Measurements from ENCODE around the gene AGAP2. TPM values are rescaled to one million over a fixed set of nuclear protein-coding genes. Genes with fewer than 3 reads are reported as not detected.

AGAP2 gene
- total and polyA plus RNA-seq, 2 of the 8 experiments (the other 6 are each of a cell fraction or from before 2014, with no cell fraction given), result 1.5 TPM

- Histone ChIP-seq H3K79me1 (ENCODE audit: low read depth, low read length) (peaks cover 6% of the 10 kb centered on the region), H3K4me3 (ENCODE audit: extremely low read depth in 1 of 4, insufficient read depth in 2 of 4, low read depth in 3 of 4, low read length in 4 of 4) (peak within 1 kb of the TSS; percentile 66 to 85 (median 74)), H3K18ac (ENCODE audit: extremely low read depth, low read length) (peak within 1 kb of the TSS; percentile 100), H3K79me2 (ENCODE audit: control insufficient read depth in 1 of 2, insufficient read depth in 2 of 2, low read length in 2 of 2) (no peaks in the 10 kb centered on the region), H2AFZ (ENCODE audit: low read length) (peak within 1 kb of the TSS; percentile 31; the same call in 1 of the 2 replicates), H3K4ac (replicated peaks; ENCODE audit: insufficient read length, low read depth, low read length) (peak within 1 kb of the TSS; percentile 89), H3K23me2 (ENCODE audit: low read depth, low read length) (peaks cover 4% of the 10 kb centered on the region), H2BK12ac (ENCODE audit: low read depth, low read length) (peak within 1 kb of the TSS; percentile 92), H2BK15ac (ENCODE audit: low read length) (peak within 1 kb of the TSS; percentile 53; the same call in 1 of the 2 replicates), H2BK5ac (ENCODE audit: low read depth, low read length) (peak within 1 kb of the TSS; percentile 76), H3K23ac (ENCODE audit: insufficient read length) (no peak within 1 kb of the TSS), H4K91ac (replicated peaks; ENCODE audit: insufficient read length, low read length) (peak within 1 kb of the TSS; percentile 84), H2BK20ac (ENCODE audit: low read length) (no peak within 1 kb of the TSS), H3K27me3 (replicated peaks in 1 of 4; ENCODE audit: control insufficient read depth in 3 of 4, extremely low read depth in 1 of 4, insufficient read depth in 3 of 4, low read length in 3 of 4) (peaks cover 6 to 21% (median 17%) of the 10 kb centered on the region in 4 experiments), H3K4me2 (ENCODE audit: insufficient read depth in 1 of 2, low read depth in 2 of 2, low read length in 2 of 2) (peak within 1 kb of the TSS; percentile 91 to 97), H3K4me1 (replicated peaks in 1 of 4; ENCODE audit: control insufficient read depth in 3 of 4, insufficient read depth in 4 of 4, low read length in 3 of 4) (peaks cover 0 to 5% (median 4%) of the 10 kb centered on the region in 4 experiments; a peak in 5 of 7 replicates), H4K8ac (ENCODE audit: extremely low read depth, insufficient read depth, low read length) (peak within 1 kb of the TSS; percentile 94; the same call in 1 of the 2 replicates), H4K20me1 (replicated peaks in 1 of 2; ENCODE audit: control insufficient read depth in 1 of 2, insufficient read depth in 2 of 2, low read length in 2 of 2) (peaks cover 0 to 2% of the 10 kb centered on the region in 2 experiments), H4K5ac (ENCODE audit: insufficient read length, low read depth, low read length) (peak within 1 kb of the TSS; percentile 96), H2AK5ac (ENCODE audit: low read depth, low read length) (peak within 1 kb of the TSS; percentile 27; the same call in 1 of the 2 replicates), H3K9me3 (ENCODE audit: insufficient read depth in 2 of 2, low read depth in 1 of 2, low read length in 1 of 2) (no peaks in the 10 kb centered on the region), H3K9ac (replicated peaks in 1 of 4; ENCODE audit: extremely low read depth in 1 of 4, low read depth in 3 of 4, low read length in 3 of 4) (peak within 1 kb of the TSS; percentile 45 to 88 (median 84)), H3K36me3 (ENCODE audit: control insufficient read depth in 2 of 4, insufficient read depth in 4 of 4, low read length in 3 of 4) (peaks cover 18 to 39% (median 29%) of the 10 kb centered on the region in 4 experiments), H2BK120ac (replicated peaks; ENCODE audit: low read depth, low read length) (peak within 1 kb of the TSS; percentile 39), H3K14ac (ENCODE audit: insufficient read length) (no peak within 1 kb of the TSS), H3K56ac (replicated peaks; ENCODE audit: insufficient read length, low read depth, low read length) (no peak within 1 kb of the TSS), H3K27ac (ENCODE audit: low read depth, low read length) (peak within 1 kb of the TSS; percentile 89)
- ChIA-PET POLR2A (ENCODE audit: partially characterized antibody) (interaction anchor here (0.7 to 4.4 kb wide), 30 partner anchors 8 to 515 kb away, joined by 3 to 35 read pairs (median 4); partner anchors contain the start of genes ARHGEF25, CYP27B1, DCTN2 and EEF1AKMT3), CTCF (ENCODE audit: partially characterized antibody) (interaction anchor here (1.0 to 2.0 kb wide), 9 partner anchors 8 to 161 kb away, joined by 3 to 7 read pairs (median 5); partner anchors contain the start of gene TSFM)
- FAIRE-seq (peak; percentile 68), DNase-seq (ENCODE audit: low read depth in 1 of 2, low spot score in 2 of 2) (peak; percentile 91)
- 3% methylated on average over 29 of the region's 29 CpGs; no CpG with 5 or more reads in 1 of the 2 experiments for WGBS, 2 experiments (ENCODE audit: extremely low coverage in 1 of 2, insufficient coverage in 1 of 2, insufficient read length in 1 of 2, insufficient replicate concordance in 2 of 2, low coverage in 1 of 2, low lambda C conversion rate in 2 of 2, missing lambda C conversion rate in 1 of 2)
- TF ChIP-seq TBP (IDR thresholded peaks at IDR 0.05; ENCODE audit: low read depth, low read length) (peak; percentile 64), CTBP2 (IDR thresholded peaks at IDR 0.05; ENCODE audit: borderline replicate concordance, insufficient read depth, insufficient read length, low read length) (peak; percentile 77), POLR2A (IDR thresholded peaks at IDR 0.05; ENCODE audit: control extremely low read depth in 1 of 2, low read depth in 2 of 2, low read length in 2 of 2) (peak; percentile 85 to 95), KDM4A (IDR thresholded peaks at IDR 0.05; ENCODE audit: low read depth, low read length, severe bottlenecking) (peak; percentile 62), TEAD4 (IDR thresholded peaks at IDR 0.05; ENCODE audit: low read depth, low read length) (peak; percentile 30; the same call in 1 of the 2 replicates), EGR1 (IDR thresholded peaks at IDR 0.05; ENCODE audit: borderline replicate concordance, low read depth, low read length) (peak; percentile 70), SP1 (IDR thresholded peaks at IDR 0.05; ENCODE audit: low read depth, low read length) (peak; percentile 67; the same call in 1 of the 2 replicates), KDM5A (IDR thresholded peaks at IDR 0.05; ENCODE audit: low read length) (0 out of 2 replicates have a peak, but pooled peaks have one; percentile 9), SIN3A (conservative IDR thresholded peaks at IDR 0.05 in 1 of 2, IDR thresholded peaks at IDR 0.05 in 1 of 2; ENCODE audit: low read depth in 1 of 2, low read length in 2 of 2) (peak in 1 of 2 experiments; percentile 82; a peak in 1 of 4 replicates), GABPA (IDR thresholded peaks at IDR 0.05; ENCODE audit: borderline replicate concordance, insufficient read depth, low read length) (peak; percentile 89; the same call in 1 of the 2 replicates), ASH2L (IDR thresholded peaks at IDR 0.05; ENCODE audit: low read length) (peak; percentile 78)
Observed at GRCh38 chr12:57744777-57745484, 6.4 kb upstream of the AGAP2 start, which contains the start of gene TSPAN31. Gene TSPAN31 (plus strand): TSS chr12:57745039. CDS start chr12:57745155, 116 bp downstream.
